Neural crest cell (in vitro differentiated cells): ENCODE data around the gene CCDC171. TPM values are rescaled to one million over a fixed set of nuclear protein-coding genes. Genes with fewer than 3 reads are reported as not detected.
"Not testable (repeated sequence)": the region's sequence is repeated elsewhere in the genome, so short reads cannot be mapped to it uniquely, and the experiment has no call there.

Experiments used
- DNase-seq: peaks from one replicate; pipeline ENCODE4 v3.0.0; 2021; ENCODE audit warnings: low read depth, mixed read lengths, low spot score
- H3K27ac Mint-ChIP-seq: one replicate; pipeline ENCODE4 v1.8.0; 2021; ENCODE audit warnings: mild to moderate bottlenecking, mixed read lengths; ENCODE audit not compliant: unreplicated experiment
- H3K27me3 Mint-ChIP-seq: 2 replicates; pipeline ENCODE4 v1.8.0; 2021; ENCODE audit warnings: low read depth, mild to moderate bottlenecking, mixed read lengths
- H3K36me3 Mint-ChIP-seq: 2 replicates; pipeline ENCODE4 v1.8.0; 2021; ENCODE audit warnings: low read depth, mild to moderate bottlenecking, mixed read lengths
- H3K4me1 Mint-ChIP-seq: 2 replicates; pipeline ENCODE4 v1.8.0; 2021; ENCODE audit warnings: mixed read lengths
- H3K4me3 Mint-ChIP-seq: one replicate; pipeline ENCODE4 v1.8.0; 2021; ENCODE audit warnings: mild to moderate bottlenecking, mixed read lengths
- H3K9me3 Mint-ChIP-seq: 2 replicates; pipeline ENCODE4 v1.8.0; 2021; ENCODE audit warnings: mixed read lengths
- total RNA-seq: library from RNA; stranded (reverse); gene quantifications from 2 replicates; pipeline ENCODE4 v1.2.1, GENCODE V29; 2021
- TF ChIP-seq, protein P1 (sequence below): fragments of 200-600 bp; sonication (generic); conservative IDR thresholded peaks from 2 replicates; pipeline ENCODE4 v1.5.0; 2021; ENCODE audit warnings: antibody characterized with exemption, mild to moderate bottlenecking

The CCDC171 gene
- total RNA-seq, 1 donor from 2014 or later, result 6.1 TPM

DNA sequence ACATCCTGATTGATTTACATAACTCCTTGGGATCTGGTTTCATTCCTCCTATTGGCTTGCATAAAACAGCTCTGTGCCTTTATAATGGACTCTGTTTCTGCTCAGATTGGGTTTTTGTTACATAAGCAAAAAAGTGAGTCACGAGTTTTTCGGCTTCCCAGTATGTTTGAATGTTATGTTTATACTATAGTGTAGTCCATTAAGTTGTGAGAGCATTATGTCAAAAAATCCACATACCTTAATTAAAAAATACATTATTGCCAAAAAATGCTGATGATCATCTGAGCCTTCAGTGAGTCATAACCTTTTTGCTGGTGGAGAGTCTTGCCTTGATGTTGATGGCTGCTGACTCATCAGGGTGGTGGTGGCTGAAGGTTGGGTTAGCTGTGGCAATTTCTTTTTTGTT is 144.6 kb downstream of the CCDC171 start:
- Mint-ChIP-seq H3K9me3 (peaks cover 7% of the 10 kb centered on the region), H3K4me1 (no peaks in the 10 kb centered on the region), H3K27me3 (no peaks in the 10 kb centered on the region), H3K36me3 (peaks cover 24% of the 10 kb centered on the region), H3K4me3 (no peak overlapping the region), H3K27ac (no peak overlapping the region)
- TF ChIP-seq, protein P1, sequence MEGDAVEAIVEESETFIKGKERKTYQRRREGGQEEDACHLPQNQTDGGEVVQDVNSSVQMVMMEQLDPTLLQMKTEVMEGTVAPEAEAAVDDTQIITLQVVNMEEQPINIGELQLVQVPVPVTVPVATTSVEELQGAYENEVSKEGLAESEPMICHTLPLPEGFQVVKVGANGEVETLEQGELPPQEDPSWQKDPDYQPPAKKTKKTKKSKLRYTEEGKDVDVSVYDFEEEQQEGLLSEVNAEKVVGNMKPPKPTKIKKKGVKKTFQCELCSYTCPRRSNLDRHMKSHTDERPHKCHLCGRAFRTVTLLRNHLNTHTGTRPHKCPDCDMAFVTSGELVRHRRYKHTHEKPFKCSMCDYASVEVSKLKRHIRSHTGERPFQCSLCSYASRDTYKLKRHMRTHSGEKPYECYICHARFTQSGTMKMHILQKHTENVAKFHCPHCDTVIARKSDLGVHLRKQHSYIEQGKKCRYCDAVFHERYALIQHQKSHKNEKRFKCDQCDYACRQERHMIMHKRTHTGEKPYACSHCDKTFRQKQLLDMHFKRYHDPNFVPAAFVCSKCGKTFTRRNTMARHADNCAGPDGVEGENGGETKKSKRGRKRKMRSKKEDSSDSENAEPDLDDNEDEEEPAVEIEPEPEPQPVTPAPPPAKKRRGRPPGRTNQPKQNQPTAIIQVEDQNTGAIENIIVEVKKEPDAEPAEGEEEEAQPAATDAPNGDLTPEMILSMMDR, result no peak
- no peak for DNase-seq

- H3K36me3 Mint-ChIP-seq, result peaks cover 22% of the 10 kb centered on the region
- H3K4me3 Mint-ChIP-seq, DNase-seq, H3K9me3 Mint-ChIP-seq, H3K27ac Mint-ChIP-seq, H3K27me3 Mint-ChIP-seq, H3K4me1 Mint-ChIP-seq: not testable (repeated sequence)
Observed at GRCh38 chr9:15699876-15700559, 147.2 kb downstream of the CCDC171 start.

DNA sequence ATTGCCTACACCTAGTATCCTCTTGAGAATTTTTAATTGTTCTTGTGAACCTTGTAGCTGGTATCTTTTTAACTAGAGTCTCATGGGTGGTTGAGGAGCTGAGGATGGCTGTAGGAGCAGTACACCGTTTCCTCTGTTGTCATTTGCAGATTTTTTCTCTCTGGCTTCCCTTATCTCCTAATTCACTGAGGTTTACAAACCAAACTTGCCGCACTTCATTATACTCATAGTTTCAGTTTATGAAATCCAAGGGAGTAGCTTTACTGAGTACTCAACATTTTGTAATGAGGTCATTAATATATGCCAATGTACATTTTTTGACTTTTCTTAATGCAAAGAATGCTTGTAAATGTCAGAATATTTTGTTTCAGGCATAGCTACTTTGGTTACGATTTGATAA is 154.2 kb downstream of the CCDC171 start:
- H3K4me1 Mint-ChIP-seq, result no peaks in the 10 kb centered on the region
- TF ChIP-seq, protein P1, result no peak
- DNase-seq, result no peak
- H3K27me3 Mint-ChIP-seq, result no peaks in the 10 kb centered on the region
- peaks cover 5% of the 10 kb centered on the region for H3K36me3 Mint-ChIP-seq
- H3K4me3 Mint-ChIP-seq, result no peak overlapping the region
- no peaks in the 10 kb centered on the region for H3K9me3 Mint-ChIP-seq
- H3K27ac Mint-ChIP-seq, result no peak overlapping the region

DNA sequence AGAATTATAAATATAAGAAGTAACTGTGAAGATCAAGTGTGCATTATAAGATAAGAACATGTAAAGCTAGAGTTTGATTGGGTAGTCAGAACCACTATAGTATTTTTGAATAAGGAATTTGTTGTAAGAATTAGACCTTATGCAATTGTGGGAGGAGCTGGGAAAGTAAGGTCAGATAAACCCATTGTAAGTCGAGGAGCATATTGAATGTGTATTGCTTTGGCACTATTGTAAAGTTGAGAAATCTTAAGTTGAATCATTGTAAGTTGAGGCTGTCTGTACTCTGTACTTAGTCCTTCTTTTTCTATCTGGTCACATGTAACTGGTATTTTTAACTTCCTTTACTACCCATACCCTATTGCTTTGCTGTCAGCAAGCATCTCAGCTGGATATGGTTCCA is 158.7 kb downstream of the CCDC171 start:
- no peaks in the 10 kb centered on the region for H3K27me3 Mint-ChIP-seq
- H3K4me1 Mint-ChIP-seq, result no peaks in the 10 kb centered on the region
- TF ChIP-seq, protein P1, result no peak
- H3K4me3 Mint-ChIP-seq, result no peak overlapping the region
- H3K27ac Mint-ChIP-seq, result peak overlapping the region; percentile 21
- DNase-seq, result no peak
- no peaks in the 10 kb centered on the region for H3K9me3 Mint-ChIP-seq
- H3K36me3 Mint-ChIP-seq, result peaks cover 2% of the 10 kb centered on the region

DNA sequence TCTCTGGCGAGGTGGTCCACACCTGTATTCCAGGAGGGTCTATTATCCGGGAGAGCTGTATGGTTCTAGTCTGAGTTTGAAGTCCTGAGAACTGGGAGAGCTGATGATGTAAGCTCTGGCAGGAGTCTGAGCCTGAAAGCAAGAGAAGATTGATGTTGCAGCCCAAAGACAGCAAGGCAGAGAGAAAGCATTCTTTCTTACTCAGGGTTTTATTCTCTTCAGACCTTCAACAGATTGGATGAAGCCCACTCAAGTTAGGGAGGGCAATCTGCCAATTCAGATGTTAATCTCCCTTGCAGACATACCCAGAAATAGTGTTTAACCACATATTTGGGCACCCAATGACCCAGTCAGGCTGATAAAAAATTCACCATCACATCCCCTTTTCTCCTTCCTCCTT is 159.1 kb downstream of the CCDC171 start:
- H3K4me1 Mint-ChIP-seq, result no peaks in the 10 kb centered on the region
- peaks cover 2% of the 10 kb centered on the region for H3K9me3 Mint-ChIP-seq
- TF ChIP-seq, protein P1, result no peak
- H3K36me3 Mint-ChIP-seq, result peaks cover 2% of the 10 kb centered on the region
- no peak overlapping the region for H3K4me3 Mint-ChIP-seq
- H3K27ac Mint-ChIP-seq, result peak overlapping the region; percentile 21
- H3K27me3 Mint-ChIP-seq, result no peaks in the 10 kb centered on the region
- DNase-seq, result no peak

DNA sequence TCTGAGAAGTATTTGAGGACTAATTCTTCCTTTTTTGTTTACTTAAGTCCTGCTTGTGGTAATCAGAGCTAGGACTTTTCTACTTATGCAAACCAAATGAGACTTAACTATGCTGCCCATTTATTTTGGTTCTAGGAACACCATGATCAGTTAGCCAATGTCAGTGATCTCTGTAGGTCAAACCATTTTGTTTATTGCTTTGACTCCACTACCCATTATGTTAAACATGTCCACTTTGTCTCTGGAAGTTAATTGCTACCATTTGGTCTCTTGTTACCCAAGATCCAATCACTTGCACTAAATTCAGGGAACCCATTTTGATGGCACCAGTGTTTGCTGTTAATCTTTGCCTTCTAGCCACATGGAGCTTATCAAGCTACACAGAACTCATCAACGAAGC is 161.9 kb downstream of the CCDC171 start:
- no peak overlapping the region for H3K4me3 Mint-ChIP-seq
- H3K27me3 Mint-ChIP-seq, result no peaks in the 10 kb centered on the region
- no peak for DNase-seq
- H3K27ac Mint-ChIP-seq, result no peak overlapping the region
- TF ChIP-seq, protein P1, result no peak
- H3K36me3 Mint-ChIP-seq, result peaks cover 2% of the 10 kb centered on the region
- H3K9me3 Mint-ChIP-seq, result peaks cover 3% of the 10 kb centered on the region
- peaks cover 6% of the 10 kb centered on the region for H3K4me1 Mint-ChIP-seq
